NT2/D1 (cell line): Measurements from ENCODE around the gene NT5DC1.

Experiments
- SUZ12 ChIP-seq: IDR thresholded peaks from 2 replicates; pipeline ENCODE4 v1.6.1; 2011; ENCODE audit not compliant: insufficient read length, insufficient read depth; ENCODE audit errors: extremely low read depth
- YY1 ChIP-seq: IDR thresholded peaks from 2 replicates; pipeline ENCODE4 v1.6.1; 2011; ENCODE audit not compliant: insufficient read length, insufficient read depth
- ZNF274 ChIP-seq: IDR thresholded peaks from 2 replicates; pipeline ENCODE4 v1.6.1; 2011; ENCODE audit warnings: mild to moderate bottlenecking, low read depth, low read length

DNA sequence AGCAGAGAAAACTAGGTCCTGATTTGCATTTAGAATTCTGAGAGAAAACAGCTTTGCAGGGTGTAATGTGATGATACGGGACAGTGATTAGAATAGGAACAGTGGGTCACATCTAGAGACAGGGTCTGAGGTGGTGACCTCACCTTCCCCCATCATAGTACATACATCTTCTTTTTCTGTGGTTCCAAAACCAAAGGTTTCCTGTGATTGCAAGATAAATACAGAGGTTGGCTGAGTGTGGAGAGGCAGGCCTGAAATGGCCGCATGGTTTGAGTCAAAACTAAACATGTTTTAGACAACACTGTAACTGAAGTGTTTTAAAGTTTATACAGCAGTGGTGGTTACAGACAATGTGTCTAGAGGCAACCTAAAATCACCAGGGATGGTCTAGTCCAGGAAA lies 10.4 kb upstream of the NT5DC1 start:
- TF ChIP-seq YY1 (no peak), ZNF274 (no peak), SUZ12 (no peak)
